Ovary (tissue), 3 donors: ENCODE data around the gene MC4R.

Source experiments
- POLR2A ChIP-seq: fragments of 450-650 bp; IDR thresholded peaks from one replicate; pipeline ENCODE4 v1.6.1; 2017; ENCODE audit warnings: antibody characterized with exemption, mild to moderate bottlenecking, moderate library complexity
- TF ChIP-seq, protein P1 (sequence below), 3 donors: fragments of 450-650 bp in 2 of 3; fragments of 200-600 bp in 1 of 3; IDR thresholded peaks; one replicate each; pipeline versions ENCODE4 v1.5.1 to v1.8.0; 2016 to 2022; ENCODE audit warnings: antibody characterized with exemption in 3 of 3, mild to moderate bottlenecking in 1 of 3
- donor health status: DM: no; HTN: no; CAD: no.

DNA sequence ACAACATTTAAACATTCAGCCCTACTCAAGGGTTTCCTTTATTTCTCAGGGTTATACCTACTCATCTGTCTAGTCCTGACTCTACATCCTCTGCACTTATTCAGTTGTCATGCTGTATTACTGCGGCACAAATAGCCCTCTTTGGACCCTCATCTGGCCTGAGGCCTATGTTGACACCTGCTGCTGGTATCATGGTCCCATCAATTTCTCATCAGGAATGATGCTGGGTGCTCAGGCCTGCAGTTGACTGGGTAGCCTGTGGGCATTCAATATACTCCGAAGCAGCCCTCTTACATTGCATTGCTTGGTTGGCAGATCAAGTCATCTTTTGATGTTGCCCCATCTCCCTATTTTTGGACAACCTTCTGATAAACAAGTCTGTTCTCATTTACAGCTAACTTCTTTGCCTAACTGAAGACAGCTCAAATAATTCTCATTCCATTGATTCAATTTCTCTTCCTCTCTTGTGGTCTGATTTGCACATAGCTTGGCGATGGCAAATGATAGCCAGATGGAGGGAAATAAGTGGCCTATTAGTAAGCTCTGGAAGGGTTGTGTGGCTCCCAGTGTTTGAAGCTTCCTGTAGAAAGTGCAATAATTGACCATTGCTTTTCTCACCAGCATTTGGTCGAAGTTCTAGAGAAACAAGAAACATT lies 19.1 kb upstream of the MC4R start:
- TF ChIP-seq, protein P1, sequence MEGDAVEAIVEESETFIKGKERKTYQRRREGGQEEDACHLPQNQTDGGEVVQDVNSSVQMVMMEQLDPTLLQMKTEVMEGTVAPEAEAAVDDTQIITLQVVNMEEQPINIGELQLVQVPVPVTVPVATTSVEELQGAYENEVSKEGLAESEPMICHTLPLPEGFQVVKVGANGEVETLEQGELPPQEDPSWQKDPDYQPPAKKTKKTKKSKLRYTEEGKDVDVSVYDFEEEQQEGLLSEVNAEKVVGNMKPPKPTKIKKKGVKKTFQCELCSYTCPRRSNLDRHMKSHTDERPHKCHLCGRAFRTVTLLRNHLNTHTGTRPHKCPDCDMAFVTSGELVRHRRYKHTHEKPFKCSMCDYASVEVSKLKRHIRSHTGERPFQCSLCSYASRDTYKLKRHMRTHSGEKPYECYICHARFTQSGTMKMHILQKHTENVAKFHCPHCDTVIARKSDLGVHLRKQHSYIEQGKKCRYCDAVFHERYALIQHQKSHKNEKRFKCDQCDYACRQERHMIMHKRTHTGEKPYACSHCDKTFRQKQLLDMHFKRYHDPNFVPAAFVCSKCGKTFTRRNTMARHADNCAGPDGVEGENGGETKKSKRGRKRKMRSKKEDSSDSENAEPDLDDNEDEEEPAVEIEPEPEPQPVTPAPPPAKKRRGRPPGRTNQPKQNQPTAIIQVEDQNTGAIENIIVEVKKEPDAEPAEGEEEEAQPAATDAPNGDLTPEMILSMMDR (IDR thresholded peaks at IDR 0.05) = no peak
- no peak for TF ChIP-seq POLR2A
